Embryonic facial prominence (tissue), 1 donor: ENCODE data around the gene CPNE5.

ENCODE experiments used
- DNase-seq: peaks from one replicate; pipeline ENCODE4 v3.0.0-alpha.2; 2016; ENCODE audit errors: extremely low spot score

The CPNE5 gene

GRCh38 chr6:36857325-36857724 is 18.1 kb upstream of the CPNE5 start:
- no peak for DNase-seq

- DNase-seq: no peak
Measured at GRCh38 chr6:36856277-36856676, 17.0 kb upstream of the CPNE5 start.

GRCh38 chr6:36855750-36856149 is 16.5 kb upstream of the CPNE5 start:
- no peak for DNase-seq

GRCh38 chr6:36853325-36853724 is 14.1 kb upstream of the CPNE5 start:
- no peak for DNase-seq

GRCh38 chr6:36852481-36853147 is 13.4 kb upstream of the CPNE5 start:
- DNase-seq: no peak

GRCh38 chr6:36851626-36852025 is 12.4 kb upstream of the CPNE5 start:
- no peak for DNase-seq

GRCh38 chr6:36851149-36851614 is 11.9 kb upstream of the CPNE5 start:
- peak; percentile 28 for DNase-seq

GRCh38 chr6:36850021-36850420 is 10.8 kb upstream of the CPNE5 start:
- no peak for DNase-seq

GRCh38 chr6:36848658-36849441 is 9.6 kb upstream of the CPNE5 start:
- no peak for DNase-seq

- no peak for DNase-seq
Measured at GRCh38 chr6:36847991-36848390, 8.7 kb upstream of the CPNE5 start.

GRCh38 chr6:36847152-36847551 is 7.9 kb upstream of the CPNE5 start:
- DNase-seq: no peak

- DNase-seq: no peak
Measured at GRCh38 chr6:36845233-36845632, 6.0 kb upstream of the CPNE5 start.

- DNase-seq: no peak
Measured at GRCh38 chr6:36844232-36845170, 5.3 kb upstream of the CPNE5 start.

- DNase-seq: no peak
Measured at GRCh38 chr6:36843170-36843569, 3.9 kb upstream of the CPNE5 start.

GRCh38 chr6:36841756-36842155 is 2.5 kb upstream of the CPNE5 start:
- no peak for DNase-seq

- no peak for DNase-seq
Measured at GRCh38 chr6:36840432-36841403, 1.5 kb upstream of the CPNE5 start.

- DNase-seq: no peak
Measured at GRCh38 chr6:36839749-36840431, 646 bp upstream of the CPNE5 start.

- DNase-seq: no peak
Measured at GRCh38 chr6:36837686-36838085, 1.6 kb downstream of the CPNE5 start.

GRCh38 chr6:36837022-36837339 is 2.3 kb downstream of the CPNE5 start:
- DNase-seq: no peak
